ENCODE data around the gene BTBD6.
A peak's percentile ranks its signal among the peaks of the same experiment; 100 is the strongest.
"Not testable (repeated sequence)": the region's sequence is repeated elsewhere in the genome, so short reads cannot be mapped to it uniquely, and the experiment has no call there.

The BTBD6 gene

GRCh38 chr14:105271224-105271890, 23.0 kb downstream of the BTBD6 start:
- DNase-seq, result no peak

- DNase-seq, result no peak
These were observed 24.3 kb downstream of the BTBD6 start for GRCh38 chr14:105272623-105273022.

DNA sequence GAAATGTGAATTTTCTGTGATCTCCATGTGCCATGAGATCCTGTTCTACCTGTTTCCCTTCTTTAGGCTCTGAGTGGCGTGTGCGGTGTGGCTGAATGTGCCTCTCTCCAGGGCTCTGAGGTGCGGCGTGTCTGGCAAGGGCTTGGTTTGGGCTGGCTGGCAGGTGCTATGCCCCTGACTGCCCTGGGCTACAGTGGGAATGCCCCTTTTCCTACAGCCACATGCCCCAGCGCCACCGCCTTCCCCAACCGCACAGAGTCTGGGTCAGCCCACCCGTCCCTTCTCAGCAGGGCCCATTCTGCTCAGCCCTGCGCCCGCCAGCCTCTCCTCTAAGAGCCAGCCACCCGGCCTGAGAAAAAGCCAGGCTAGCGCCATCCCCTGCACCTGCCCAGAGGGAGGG, 24.7 kb downstream of the BTBD6 start:
- DNase-seq, result no peak

DNA sequence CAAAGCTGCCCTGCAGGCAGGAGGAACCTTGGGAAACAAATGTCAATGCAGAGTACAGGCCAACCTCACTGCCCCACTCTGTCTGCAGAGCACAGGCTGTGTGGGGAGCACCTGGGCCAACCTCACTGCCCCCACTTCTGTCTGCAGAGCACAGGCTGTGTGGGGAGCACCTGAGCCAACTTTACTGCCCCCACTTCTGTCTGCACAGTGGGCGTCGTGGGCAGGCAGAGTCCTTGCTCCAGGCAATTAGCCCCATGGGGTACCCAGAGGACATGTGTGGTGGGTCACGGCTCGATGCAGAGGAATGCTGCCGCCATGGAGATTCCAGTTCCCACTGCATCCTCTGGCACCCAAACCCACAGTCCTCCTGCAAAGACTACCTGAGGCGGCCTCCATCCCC, 26.3 kb downstream of the BTBD6 start:
- DNase-seq, result no peak

GRCh38 chr14:105275267-105275946, 27.1 kb downstream of the BTBD6 start:
- DNase-seq, result peak; percentile 68

GRCh38 chr14:105277448-105277847, 29.1 kb downstream of the BTBD6 start:
- peak; percentile 9 for DNase-seq

DNA sequence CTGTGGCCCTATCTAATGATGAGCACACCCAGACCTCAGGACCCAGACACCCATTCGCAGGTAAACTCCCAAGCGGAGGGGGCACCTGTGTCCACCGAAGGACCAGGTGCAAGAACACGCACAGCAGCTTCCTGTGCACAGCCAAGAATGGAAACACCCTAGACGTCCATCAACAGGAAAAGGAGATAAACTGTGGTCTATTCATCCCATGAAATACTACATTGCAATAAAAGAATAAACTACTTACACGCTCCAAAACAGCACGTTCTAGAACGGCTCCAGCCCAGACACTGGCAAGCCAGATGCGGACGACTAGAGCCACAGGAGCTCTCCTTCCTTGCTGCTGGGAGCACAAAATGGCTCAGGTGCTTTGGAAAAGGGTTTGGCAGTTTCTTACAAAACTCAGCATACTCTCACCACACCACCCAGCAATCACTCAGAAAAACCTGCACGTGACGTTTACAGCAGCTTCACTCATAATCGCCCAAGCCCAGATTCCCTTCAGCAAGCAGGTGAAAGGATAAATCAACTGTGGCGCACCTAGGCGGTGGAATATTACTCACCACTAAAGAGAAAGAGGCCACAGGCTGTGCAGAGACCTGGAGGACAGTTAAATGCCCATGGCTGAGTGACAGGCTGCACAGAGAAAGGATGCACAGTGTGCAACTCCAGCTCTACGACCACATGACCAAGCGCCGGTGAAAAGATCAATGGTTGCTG, 31.5 kb downstream of the BTBD6 start:
- DNase-seq, result no peak

DNA sequence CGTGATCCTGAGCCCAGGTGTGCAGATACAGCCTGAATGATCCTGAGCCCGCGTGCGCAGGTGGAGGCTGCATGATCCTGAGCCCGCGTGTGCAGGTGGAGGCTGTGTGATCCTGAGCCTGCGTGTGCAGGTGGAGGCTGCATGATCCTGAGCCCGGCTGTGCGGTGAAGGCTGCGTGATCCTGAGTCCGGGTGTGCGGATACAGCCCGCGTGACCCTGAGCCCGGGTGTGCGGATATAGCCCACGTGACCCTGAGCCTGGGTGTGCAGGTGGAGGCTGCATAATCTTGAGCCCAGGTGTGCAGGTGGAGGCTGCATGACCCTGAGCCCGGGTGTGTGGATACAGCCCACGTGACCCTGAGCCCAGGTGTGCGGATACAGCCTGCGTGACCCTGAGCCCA, 32.2 kb downstream of the BTBD6 start:
- no peak for DNase-seq

- DNase-seq, result peak; percentile 64
These were observed 33.2 kb downstream of the BTBD6 start for GRCh38 chr14:105281371-105282097.

GRCh38 chr14:105282098-105282725, 33.9 kb downstream of the BTBD6 start:
- DNase-seq, result no peak

DNA sequence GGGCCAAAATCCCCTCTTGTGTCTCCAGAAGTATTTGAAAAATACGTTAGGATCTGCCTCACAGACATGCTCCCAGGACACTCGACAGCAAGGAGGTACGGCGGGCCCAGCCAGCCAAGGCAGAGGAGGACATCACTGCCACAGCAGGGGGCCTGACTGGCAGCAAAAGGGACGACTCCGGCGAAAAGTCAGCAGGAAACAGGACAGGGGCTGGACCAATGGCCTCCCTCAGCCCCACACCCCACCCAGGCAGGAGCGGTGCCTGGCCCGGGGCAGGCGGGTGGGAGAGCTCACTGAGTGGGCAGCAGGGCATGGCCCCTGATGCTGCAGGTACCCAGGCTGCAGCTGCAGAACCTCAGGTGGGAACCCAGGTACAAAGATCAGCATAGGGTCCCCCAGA, 34.7 kb downstream of the BTBD6 start:
- no peak for DNase-seq

- DNase-seq, result no peak
These were observed 35.6 kb downstream of the BTBD6 start for GRCh38 chr14:105283899-105284298.

DNA sequence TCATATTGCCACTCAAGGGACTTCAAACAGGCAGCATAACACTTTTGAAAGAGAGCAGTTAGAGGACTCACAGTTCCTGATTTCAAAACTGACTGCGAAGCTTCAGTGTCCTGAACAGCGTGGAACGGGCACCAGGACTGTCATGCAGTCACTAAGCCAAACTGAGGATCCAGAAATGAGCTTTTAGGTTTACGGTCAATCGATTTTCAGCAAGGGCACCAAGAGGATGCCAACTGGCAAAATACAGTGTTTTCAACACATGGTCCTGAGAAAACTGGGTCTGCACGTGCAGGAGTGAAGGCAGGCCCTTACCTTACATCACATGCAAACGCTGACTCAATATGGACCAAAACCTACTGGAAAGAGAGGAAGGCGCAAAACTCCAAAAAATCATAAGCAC, 36.8 kb downstream of the BTBD6 start:
- DNase-seq, result no peak

DNA sequence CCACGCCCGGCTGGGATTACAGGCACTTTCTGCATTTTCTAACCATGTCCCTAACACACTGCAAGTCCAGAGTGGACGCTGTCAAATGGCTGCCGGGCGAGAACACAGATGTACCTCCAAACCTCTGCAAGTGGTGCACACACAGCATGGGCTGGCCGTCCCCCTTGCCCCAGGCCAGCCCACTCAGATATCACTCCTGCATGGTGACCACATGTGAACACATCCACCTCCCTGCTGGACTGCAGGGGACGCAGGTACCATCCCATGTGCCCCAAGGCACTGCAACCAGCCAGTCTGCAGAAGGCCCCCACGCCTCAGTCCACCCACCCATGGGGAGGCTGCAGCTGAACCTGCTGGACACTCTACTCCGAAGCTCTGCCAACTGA, 38.4 kb downstream of the BTBD6 start:
- no peak for DNase-seq

GRCh38 chr14:105287249-105288102, 39.1 kb downstream of the BTBD6 start:
- no peak for DNase-seq

GRCh38 chr14:105288936-105289335, 40.6 kb downstream of the BTBD6 start:
- not testable (repeated sequence) for DNase-seq

DNA sequence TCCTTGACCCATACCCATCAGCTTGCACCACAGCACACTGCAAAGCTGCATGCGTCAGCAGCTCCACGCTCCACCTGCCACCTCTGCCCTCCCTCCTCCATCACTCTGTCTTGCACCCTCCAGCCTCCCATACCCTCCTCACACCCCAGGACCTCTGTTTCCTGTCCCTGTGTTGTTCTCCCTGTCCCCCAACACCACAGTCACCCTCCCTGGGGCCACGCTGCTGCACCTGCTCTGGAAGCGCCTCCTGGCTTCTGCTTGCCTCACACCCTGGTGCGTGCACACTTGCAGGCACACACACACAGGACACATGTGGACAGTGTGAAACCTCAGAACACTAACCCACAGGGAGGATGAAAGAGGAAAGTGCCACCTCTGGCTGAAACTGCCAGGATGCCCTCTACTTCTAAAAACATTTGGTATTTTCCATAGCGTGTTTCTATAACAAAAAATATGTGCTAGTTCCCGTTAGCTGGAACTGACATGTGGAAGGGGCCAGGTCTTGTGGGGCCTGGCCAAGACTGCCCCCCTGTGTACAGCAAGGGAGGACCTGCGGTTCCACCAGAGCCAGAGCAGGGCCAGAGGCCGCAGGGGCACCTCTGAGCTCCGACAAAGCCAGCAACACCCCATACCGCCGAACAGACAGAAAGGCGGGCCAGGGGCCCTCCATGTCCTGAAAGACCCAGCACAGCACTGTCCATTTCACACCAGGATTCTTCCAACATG, 42.5 kb downstream of the BTBD6 start:
- no peak for DNase-seq

- no peak for DNase-seq
These were observed 44.7 kb downstream of the BTBD6 start for GRCh38 chr14:105292826-105293711.

GRCh38 chr14:105294142-105294597, 45.8 kb downstream of the BTBD6 start:
- no peak for DNase-seq

DNA sequence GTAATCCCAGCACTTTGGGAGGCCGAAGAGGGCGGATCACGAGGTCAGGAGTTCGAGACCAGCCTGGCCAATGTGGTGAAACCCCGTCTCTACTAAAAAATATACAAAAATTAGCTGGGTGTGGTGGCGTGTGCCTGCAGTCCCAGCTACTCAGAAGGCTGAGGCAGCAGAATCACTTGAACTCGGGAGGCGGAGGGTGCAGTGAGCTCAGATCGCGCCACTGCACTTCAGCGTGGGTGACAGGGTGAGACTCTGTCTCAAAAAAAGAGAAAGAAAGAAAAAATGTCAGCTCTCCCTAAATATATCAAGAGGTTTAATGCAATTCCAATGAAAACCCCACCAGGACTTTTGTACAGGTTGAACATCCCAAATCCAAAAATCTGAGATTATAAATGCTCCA, 49.0 kb downstream of the BTBD6 start:
- not testable (repeated sequence) for DNase-seq

All from fibroblast of skin of abdomen (primary cell).